HG03457 (cell line): ENCODE measurements around the gene AREL1.

Experiments used
- ATAC-seq: cut with Tn5 transposase; IDR thresholded peaks from one replicate; pipeline ENCODE4 v1.9.1; 2021; ENCODE audit warnings: moderate number of reproducible peaks; ENCODE audit not compliant: unreplicated experiment

The AREL1 gene

GRCh38 chr14:74697976-74698375 is 14.9 kb downstream of the AREL1 start:
- no peak for ATAC-seq

DNA sequence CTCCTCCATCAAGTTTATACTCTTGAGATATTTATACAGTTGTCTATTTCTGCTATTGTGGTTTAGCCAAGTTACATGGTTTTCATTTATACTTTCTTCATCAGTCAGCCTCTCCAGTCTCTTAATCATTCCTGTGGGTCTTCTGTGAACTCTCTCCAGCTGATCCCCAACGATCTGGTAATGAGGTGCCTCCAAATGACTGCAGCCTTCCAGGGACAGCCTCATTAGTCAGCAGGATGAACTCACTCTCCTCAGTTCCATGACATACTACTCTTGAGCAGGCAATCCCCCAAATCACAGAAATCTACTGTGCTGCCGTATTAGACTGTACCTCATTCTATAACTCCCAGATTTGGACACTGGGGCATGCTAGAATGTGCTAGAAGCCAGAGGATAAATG is 15.3 kb downstream of the AREL1 start:
- ATAC-seq = no peak

DNA sequence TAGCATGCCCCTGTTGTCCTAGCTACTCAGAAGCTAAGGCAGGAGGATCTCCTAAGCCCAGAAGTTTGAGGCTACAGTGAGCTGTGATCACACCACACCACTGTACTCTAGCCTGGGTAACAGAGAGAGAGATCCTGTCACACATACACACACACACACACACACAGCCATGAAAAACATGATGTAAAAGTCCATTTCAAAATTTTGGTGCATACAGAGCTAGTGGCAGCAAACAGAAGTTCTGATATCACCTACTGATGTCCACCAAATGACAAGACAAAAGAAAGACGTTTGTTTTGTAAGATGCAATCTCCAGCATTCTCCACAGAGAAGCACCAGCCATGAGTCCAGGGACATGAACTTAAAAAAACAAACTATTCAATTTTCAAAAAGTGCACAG is 15.9 kb downstream of the AREL1 start:
- no peak for ATAC-seq

DNA sequence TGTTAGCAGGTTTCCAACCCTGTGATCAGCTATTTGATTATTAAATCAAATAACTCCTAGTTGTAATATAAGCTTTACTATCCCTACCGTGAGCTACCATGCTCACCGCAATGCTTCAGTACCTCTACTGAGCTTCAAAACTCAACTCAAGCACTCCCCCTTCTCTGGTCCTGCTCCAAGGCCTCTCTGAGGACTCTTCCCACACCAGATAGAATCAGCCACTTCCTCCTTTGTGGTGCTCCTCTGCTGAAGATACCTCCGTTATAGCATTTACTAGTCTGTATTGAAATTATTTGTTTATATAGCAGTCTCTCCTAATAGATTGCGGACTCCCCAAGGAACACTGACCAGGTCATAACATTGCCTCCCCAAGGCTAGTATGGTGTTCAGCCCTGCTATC is 17.5 kb downstream of the AREL1 start:
- no peak for ATAC-seq

DNA sequence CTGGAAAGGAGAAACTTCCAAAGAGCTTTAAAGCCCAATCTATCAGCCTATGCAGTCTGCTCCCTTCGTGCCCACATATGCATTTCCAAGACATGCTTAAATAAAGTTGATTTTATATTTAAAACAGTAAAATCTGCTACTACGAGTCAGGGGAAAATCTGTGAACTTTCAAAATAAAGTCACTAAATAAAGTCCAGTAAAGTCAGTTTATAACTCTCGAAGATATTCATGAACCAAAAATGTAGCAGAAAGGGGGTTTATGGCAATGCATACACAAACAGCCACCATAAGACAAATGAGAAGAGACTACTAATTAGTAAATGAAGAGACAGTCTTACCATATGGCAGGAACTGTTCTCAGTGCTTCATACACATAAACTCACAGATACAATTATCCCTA is 19.7 kb downstream of the AREL1 start:
- ATAC-seq = no peak

DNA sequence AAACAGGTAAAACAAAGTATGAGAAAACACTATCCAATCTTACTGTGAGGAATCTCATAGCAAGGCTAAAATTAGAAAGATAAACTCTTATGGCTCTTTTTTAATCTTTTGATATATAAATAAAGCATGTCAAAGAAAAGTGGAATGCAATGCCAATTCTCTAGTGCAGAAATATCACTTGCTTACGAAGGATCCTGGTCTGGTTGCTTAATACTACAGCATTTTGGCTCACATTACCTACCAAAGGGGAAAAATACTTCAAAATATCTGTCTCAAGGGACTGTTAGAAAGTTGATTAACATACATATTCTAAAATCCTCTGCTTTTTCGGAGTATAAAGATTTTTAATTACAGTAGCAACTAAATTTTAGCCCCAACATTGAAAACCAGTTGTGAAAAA is 21.4 kb downstream of the AREL1 start:
- ATAC-seq = no peak

GRCh38 chr14:74685921-74686678 is 26.8 kb downstream of the AREL1 start:
- no peak for ATAC-seq

DNA sequence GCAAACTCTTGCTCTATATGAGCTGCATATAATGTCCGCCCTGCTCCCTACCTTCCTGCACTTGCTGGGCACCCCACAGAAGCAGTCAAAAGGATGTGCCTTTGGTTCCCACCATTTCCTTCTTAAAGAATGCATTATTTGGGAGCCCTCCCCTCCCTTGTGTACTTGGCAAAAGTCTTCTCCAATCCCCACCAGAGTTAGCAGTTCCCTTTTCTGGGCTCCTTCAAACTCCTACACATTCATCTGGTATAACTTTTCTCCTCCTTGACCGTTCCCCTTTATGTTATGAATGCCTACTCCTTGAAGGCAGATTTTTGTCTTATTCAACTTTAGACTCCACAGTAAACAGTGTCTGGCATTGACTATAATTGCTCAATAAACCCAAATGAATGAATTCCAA is 27.8 kb downstream of the AREL1 start:
- no peak for ATAC-seq

GRCh38 chr14:74684434-74684833 is 28.4 kb downstream of the AREL1 start:
- no peak for ATAC-seq

- ATAC-seq = no peak
Observed at GRCh38 chr14:74683406-74683805, 29.5 kb downstream of the AREL1 start.

DNA sequence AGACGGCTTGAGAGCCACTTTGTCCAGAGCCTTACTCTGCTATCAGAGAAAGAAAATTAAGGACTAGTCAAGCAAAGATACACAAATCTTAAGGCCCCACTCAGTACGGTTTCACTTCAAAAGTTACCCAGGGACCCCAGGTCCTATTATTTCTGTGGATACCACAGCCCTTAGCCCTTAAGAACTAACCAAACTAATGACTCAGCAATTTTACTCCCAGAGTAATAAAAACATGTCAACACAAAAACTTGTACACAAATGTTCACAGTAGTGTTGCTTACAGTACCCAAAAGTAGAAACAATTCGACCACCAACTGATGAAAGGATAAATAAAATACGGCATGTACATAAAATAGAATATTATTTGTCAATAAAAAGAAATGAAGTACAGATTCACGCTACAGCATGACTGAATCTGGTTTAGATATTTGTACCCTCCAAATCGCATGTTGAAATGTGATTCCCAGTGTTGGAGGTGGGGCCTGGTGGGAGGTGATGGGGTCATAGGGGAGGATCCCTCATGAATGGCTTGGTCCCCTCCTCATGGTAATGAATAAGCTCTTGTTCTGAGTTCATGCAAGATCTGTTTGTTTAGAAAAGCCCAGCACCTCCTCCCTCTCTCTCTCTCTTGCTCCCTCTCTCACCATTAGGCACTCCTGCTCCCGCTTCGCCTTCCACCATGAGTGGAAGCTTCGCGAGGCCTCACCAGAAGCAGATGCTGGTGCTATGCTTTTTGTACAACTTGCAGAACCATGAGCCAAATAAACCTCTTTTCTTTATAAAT is 30.5 kb downstream of the AREL1 start:
- no peak for ATAC-seq

DNA sequence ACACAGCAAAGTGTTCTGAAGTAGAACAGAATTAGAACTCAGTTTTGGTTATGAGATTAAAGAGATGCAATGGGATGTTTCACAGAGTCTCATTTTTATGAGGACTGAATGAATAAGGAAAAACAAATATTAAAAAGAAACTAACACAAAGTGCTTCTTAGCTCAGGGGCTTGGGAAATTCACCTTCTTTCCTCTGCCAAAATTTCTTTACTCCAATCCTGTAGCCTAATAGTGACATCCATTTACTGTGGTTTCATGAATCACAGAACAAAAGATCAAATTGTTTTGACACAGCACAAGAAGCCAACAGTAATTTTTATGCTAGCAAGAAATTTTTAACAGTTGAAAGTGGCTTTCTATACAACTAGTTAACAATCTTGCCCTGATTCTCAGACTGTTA is 37.7 kb downstream of the AREL1 start:
- ATAC-seq = no peak

DNA sequence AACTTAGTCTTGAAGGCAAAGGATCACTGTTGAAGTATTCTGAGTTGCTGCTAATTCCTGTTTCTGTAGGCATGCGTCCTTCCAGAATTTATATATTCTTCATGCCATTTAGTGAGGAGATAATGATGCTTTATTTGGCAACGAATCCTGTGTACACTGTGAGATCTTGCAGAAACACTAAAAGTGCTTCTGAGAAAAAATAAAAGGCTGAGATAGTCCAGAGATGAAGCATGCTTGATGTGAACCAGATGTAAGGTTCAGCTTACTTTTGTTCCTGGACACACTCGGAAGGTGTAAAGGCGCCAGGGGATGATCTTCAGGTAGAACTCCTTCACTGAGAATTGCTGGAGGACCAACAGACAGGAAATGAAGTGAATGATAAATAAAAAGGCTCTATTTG is 39.1 kb downstream of the AREL1 start:
- no peak for ATAC-seq

- ATAC-seq = no peak
Observed at GRCh38 chr14:74671789-74672188, 41.1 kb downstream of the AREL1 start.

DNA sequence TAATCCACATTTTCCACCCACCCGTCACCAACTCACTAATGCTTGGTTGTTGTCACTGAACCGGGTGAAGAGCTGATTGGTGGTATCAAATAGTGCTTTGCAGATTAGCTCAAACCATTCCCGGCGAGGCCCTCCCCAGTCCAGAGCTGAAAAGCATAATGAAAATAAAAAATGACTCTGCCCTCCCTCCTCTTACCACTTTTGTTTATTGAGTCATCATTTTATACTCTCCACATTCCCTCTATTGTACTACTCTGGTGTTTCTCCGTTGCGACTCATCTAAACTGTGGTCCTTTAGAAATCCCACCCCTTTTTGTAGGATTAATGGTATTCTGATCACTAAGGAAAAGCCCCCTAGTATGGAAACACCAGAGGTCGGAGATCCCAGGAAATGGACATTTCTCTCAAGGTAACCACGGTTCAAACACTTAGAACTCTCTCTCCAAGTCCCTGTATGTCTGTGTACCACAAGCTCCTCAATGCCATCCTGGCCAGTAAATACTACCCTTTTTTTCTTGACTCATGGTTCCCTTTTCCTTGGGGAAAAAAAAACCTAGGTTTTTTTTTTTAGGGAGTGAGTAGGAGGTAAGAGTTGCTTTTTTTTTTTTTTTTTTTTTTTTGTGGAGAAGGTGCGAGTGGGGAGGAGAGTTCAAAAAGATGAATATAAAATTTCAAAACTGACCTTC is 42.0 kb downstream of the AREL1 start:
- ATAC-seq = no peak

- ATAC-seq = no peak
Observed at GRCh38 chr14:74669846-74670245, 43.0 kb downstream of the AREL1 start.

GRCh38 chr14:74669256-74669655 is 43.6 kb downstream of the AREL1 start:
- ATAC-seq = no peak

- no peak for ATAC-seq
Observed at GRCh38 chr14:74667758-74668157, 45.1 kb downstream of the AREL1 start.

DNA sequence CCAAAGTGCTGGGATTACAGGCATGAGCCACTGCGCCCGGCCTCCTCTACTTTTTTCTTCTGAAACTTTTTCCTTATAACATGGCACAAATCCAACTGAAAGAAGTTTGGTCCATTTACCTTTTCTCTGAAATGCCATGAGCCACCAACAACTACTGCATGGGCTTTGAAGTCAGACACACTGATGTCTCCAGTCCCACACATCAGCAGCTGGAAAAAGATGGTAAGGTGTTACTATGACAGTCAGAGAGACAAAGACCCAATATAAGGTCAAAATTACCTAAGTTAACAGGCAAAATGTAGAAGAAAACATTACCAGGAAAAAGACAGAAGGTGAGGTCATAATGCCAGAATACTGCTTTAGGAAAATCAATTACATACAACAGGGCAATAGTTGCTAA is 48.2 kb downstream of the AREL1 start:
- no peak for ATAC-seq

- no peak for ATAC-seq
Observed at GRCh38 chr14:74663884-74664283, 49.0 kb downstream of the AREL1 start.

GRCh38 chr14:74661726-74662450 is 51.0 kb downstream of the AREL1 start:
- ATAC-seq = no peak
